Lung (tissue), 12 donors: Measurements from ENCODE around the gene HSF5. TPM values are rescaled to one million over a fixed set of nuclear protein-coding genes. Genes with fewer than 3 reads are reported as not detected.

Source experiments
- ATAC-seq: fragments of 200-7000 bp; cut with Tn5 transposase; one replicate; pipeline ENCODE4 v1.9.1; 2020; ENCODE audit warnings: moderate number of reproducible peaks; ENCODE audit not compliant: insufficient read depth, low FRiP score
- DNase-seq, 3 donors: peaks; one replicate each; pipeline ENCODE4 v3.0.0-alpha.2; 2013 to 2017
- H3K27ac ChIP-seq, 2 donors: one replicate each; pipeline ENCODE4 v1.5.1; 2013; ENCODE audit warnings: mild to moderate bottlenecking in 2 of 2, moderate library complexity in 2 of 2, control low read depth in 1 of 2, inconsistent platforms in 1 of 2, low read depth in 1 of 2, low read length in 1 of 2
- H3K27me3 ChIP-seq, 3 donors: one replicate each; pipeline ENCODE4 v1.5.1; 2013; ENCODE audit warnings: low read length in 2 of 3; ENCODE audit not compliant: control insufficient read depth in 3 of 3, insufficient read depth in 3 of 3
- H3K36me3 ChIP-seq, 4 donors: one replicate each; pipeline ENCODE4 v1.5.1; 2013; ENCODE audit warnings: low read length in 4 of 4, mild to moderate bottlenecking in 1 of 4, moderate library complexity in 1 of 4; ENCODE audit not compliant: control insufficient read depth in 4 of 4, insufficient read depth in 4 of 4
- H3K4me1 ChIP-seq, 5 donors: one replicate each; pipeline ENCODE4 v1.5.1; 2013; ENCODE audit warnings: low read length in 5 of 5, mild to moderate bottlenecking in 2 of 5, moderate library complexity in 1 of 5; ENCODE audit not compliant: control insufficient read depth in 5 of 5, insufficient read depth in 5 of 5
- H3K4me3 ChIP-seq: one replicate; pipeline ENCODE4 v1.5.1; 2013; ENCODE audit warnings: mild to moderate bottlenecking, control low read depth, moderate library complexity
- H3K9ac ChIP-seq, 2 donors: one replicate each; pipeline ENCODE4 v1.5.1; 2013; ENCODE audit warnings: low read length in 2 of 2, control low read depth in 1 of 2; ENCODE audit not compliant: insufficient read depth in 1 of 2
- H3K9me3 ChIP-seq, 4 donors: one replicate each; pipeline ENCODE4 v1.5.1; 2013; ENCODE audit warnings: low read length in 3 of 4, mild to moderate bottlenecking in 1 of 4, moderate library complexity in 1 of 4; ENCODE audit not compliant: control insufficient read depth in 4 of 4, insufficient read depth in 3 of 4
- CTCF ChIP-seq: IDR thresholded peaks from 2 replicates; pipeline ENCODE4 v1.5.1; 2012; ENCODE audit warnings: mild to moderate bottlenecking; ENCODE audit errors: control extremely low read depth, extremely low read depth
- WGBS, 2 donors: extraction: QIAGEN DNeasy Blood & Tissue Kit; methylation state at CpG; one replicate each; pipeline ENCODE4 v1.1.7; 2013; 5-methylcytosine and 5-hydroxymethylcytosine counted together
- polyA plus RNA-seq, 2 donors: library from polyadenylated mRNA; stranded (reverse); fragments of 200-250 nt; gene quantifications; one replicate each; pipeline ENCODE4 v1.2.1, GENCODE V29; 2013
- total RNA-seq, 2 donors: library from RNA; depleted of rRNA in 1 of 2; stranded (reverse); fragments of >200 nt in 1 of 2; gene quantifications; one replicate each; pipeline ENCODE4 v1.2.1, GENCODE V29; 2014 to 2021
- donor health status: control.
- donor health status: control.
- donor health status: Bipolar disorder and iron deficiency.
- donor health status: healthy.
- donor health status: DM: yes; HTN: yes; CAD: no.

Gene HSF5
- total and polyA plus RNA-seq, 4 donors = 0.02 to 0.17 (median 0.08) TPM

- ATAC-seq (no peak), DNase-seq (no peak)
- Histone ChIP-seq H3K27me3 (peaks cover 0 to 5% (median 0%) of the 10 kb centered on the region in 3 donors), H3K9me3 (no peaks in the 10 kb centered on the region), H3K4me1 (no peaks in the 10 kb centered on the region), H3K36me3 (no peaks in the 10 kb centered on the region), H3K9ac (no peak overlapping the region), H3K27ac (no peak overlapping the region), H3K4me3 (no peak overlapping the region)
- TF ChIP-seq CTCF = no peak
Measured at GRCh38 chr17:58436245-58436644, 52.0 kb downstream of the HSF5 start.

GRCh38 chr17:58432806-58433573 lies 55.2 kb downstream of the HSF5 start:
- no peak overlapping the region for H3K27ac ChIP-seq
- H3K4me1 ChIP-seq = no peaks in the 10 kb centered on the region
- no peak for DNase-seq
- no peaks in the 10 kb centered on the region for H3K27me3 ChIP-seq
- H3K36me3 ChIP-seq = no peaks in the 10 kb centered on the region
- no peaks in the 10 kb centered on the region for H3K9me3 ChIP-seq
- no peak for TF ChIP-seq CTCF
- 86 to 93% methylated on average over 7 of the region's 7 CpGs for WGBS, 2 donors
- no peak overlapping the region for H3K4me3 ChIP-seq
- no peak for ATAC-seq
- H3K9ac ChIP-seq = no peak overlapping the region

- Histone ChIP-seq H3K9me3 (no peaks in the 10 kb centered on the region), H3K27ac (no peak overlapping the region), H3K36me3 (no peaks in the 10 kb centered on the region), H3K4me1 (no peaks in the 10 kb centered on the region), H3K9ac (no peak overlapping the region), H3K4me3 (no peak overlapping the region), H3K27me3 (no peaks in the 10 kb centered on the region)
- DNase-seq (no peak), ATAC-seq (no peak)
- WGBS, 2 donors = 89 to 97% methylated on average over 3 of the region's 3 CpGs
- no peak for TF ChIP-seq CTCF
Measured at GRCh38 chr17:58427807-58428206, 60.4 kb downstream of the HSF5 start.

GRCh38 chr17:58421711-58422110 lies 66.5 kb downstream of the HSF5 start:
- H3K4me3 ChIP-seq = no peak overlapping the region
- whole genome bisulfite sequencing, 2 donors = 63 to 67% methylated on average over 1 of the region's 1 CpG
- peaks cover 0 to 3% (median 0%) of the 10 kb centered on the region in 5 donors for H3K4me1 ChIP-seq
- ATAC-seq (no peak), DNase-seq (no peak)
- H3K36me3 ChIP-seq = no peaks in the 10 kb centered on the region
- H3K9me3 ChIP-seq = no peaks in the 10 kb centered on the region
- TF ChIP-seq CTCF = no peak
- no peak overlapping the region for H3K9ac ChIP-seq
- no peaks in the 10 kb centered on the region for H3K27me3 ChIP-seq
- H3K27ac ChIP-seq = no peak overlapping the region
